ENCODE measurements around the gene SYNGR2. TPM values are rescaled to one million over a fixed set of nuclear protein-coding genes. Genes with fewer than 3 reads are reported as not detected.
A peak's percentile ranks its signal among the peaks of the same experiment; 100 is the strongest.

The SYNGR2 gene
- total RNA-seq, 1 donor from 2014 or later = 57.6 TPM

DNA sequence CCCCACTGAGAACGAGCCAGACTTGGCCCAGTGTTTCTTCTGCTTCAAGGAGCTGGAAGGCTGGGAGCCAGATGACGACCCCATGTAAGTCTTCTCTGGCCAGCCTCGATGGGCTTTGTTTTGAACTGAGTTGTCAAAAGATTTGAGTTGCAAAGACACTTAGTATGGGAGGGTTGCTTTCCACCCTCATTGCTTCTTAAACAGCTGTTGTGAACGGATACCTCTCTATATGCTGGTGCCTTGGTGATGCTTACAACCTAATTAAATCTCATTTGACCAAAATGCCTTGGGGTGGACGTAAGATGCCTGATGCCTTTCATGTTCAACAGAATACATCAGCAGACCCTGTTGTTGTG lies 46.3 kb downstream of the SYNGR2 start:
- peak overlapping the region; percentile 81 for H3K4me3 Mint-ChIP-seq (ENCODE audit: unreplicated experiment)
- H3K36me3 Mint-ChIP-seq (ENCODE audit: low read depth) = no peaks in the 10 kb centered on the region
- H3K4me1 Mint-ChIP-seq (ENCODE audit: low read depth) = peaks cover 23% of the 10 kb centered on the region
- H3K27ac Mint-ChIP-seq (ENCODE audit: unreplicated experiment) = peak overlapping the region; percentile 68
- TF ChIP-seq, protein P1, sequence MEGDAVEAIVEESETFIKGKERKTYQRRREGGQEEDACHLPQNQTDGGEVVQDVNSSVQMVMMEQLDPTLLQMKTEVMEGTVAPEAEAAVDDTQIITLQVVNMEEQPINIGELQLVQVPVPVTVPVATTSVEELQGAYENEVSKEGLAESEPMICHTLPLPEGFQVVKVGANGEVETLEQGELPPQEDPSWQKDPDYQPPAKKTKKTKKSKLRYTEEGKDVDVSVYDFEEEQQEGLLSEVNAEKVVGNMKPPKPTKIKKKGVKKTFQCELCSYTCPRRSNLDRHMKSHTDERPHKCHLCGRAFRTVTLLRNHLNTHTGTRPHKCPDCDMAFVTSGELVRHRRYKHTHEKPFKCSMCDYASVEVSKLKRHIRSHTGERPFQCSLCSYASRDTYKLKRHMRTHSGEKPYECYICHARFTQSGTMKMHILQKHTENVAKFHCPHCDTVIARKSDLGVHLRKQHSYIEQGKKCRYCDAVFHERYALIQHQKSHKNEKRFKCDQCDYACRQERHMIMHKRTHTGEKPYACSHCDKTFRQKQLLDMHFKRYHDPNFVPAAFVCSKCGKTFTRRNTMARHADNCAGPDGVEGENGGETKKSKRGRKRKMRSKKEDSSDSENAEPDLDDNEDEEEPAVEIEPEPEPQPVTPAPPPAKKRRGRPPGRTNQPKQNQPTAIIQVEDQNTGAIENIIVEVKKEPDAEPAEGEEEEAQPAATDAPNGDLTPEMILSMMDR (IDR thresholded peaks at IDR 0.05) = no peak
- no peaks in the 10 kb centered on the region for H3K9me3 Mint-ChIP-seq (ENCODE audit: low read depth)
- no peak for DNase-seq (ENCODE audit: low spot score)
- no peaks in the 10 kb centered on the region for H3K27me3 Mint-ChIP-seq (ENCODE audit: low read depth)

DNA sequence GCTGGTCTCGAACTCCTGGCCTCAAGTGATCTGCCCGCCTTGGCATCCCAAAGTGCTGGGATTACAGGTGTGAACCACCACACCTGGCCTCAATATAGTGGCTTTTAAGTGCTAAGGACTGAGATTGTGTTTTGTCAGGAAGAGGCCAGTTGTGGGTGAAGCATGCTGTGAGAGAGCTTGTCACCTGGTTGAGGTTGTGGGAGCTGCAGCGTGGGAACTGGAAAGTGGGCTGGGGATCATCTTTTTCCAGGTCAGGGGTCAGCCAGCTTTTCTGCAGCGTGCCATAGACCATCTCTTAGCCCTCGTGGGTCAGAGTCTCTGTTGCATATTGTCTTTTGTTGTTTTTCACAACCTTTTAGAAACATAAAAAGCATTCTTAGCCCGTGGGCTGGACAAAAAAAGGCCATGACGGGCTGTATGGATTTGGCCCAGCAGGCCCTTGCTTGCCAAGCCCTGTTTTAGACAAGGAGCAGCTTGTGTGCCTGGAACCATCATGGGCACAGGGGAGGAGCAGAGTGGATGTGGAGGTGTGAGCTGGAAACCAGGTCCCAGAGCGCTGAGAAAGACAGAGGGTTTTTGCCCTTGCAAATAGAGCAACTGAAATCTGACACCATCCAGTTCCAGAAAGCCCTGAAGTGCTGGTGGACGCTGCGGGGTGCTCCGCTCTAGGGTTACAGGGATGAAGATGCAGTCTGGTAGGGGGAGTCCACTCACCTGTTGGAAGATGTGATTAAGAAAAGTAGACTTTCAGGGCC lies 51.2 kb downstream of the SYNGR2 start:
- no peaks in the 10 kb centered on the region for H3K9me3 Mint-ChIP-seq (ENCODE audit: low read depth)
- no peak for DNase-seq (ENCODE audit: low spot score)
- TF ChIP-seq, protein P1 (IDR thresholded peaks at IDR 0.05) = no peak
- peaks cover 2% of the 10 kb centered on the region for H3K36me3 Mint-ChIP-seq (ENCODE audit: low read depth)
- no peak overlapping the region for H3K4me3 Mint-ChIP-seq (ENCODE audit: unreplicated experiment)
- no peak overlapping the region for H3K27ac Mint-ChIP-seq (ENCODE audit: unreplicated experiment)
- H3K27me3 Mint-ChIP-seq (ENCODE audit: low read depth) = no peaks in the 10 kb centered on the region
- peaks cover 12% of the 10 kb centered on the region for H3K4me1 Mint-ChIP-seq (ENCODE audit: low read depth)

Other genes with a start within 250 kb of the SYNGR2 start
- gene TNRC6C, start 209.9 kb upstream of the SYNGR2 start, total RNA-seq = 16.8 to 23.9 TPM (median 19.8 TPM) in 3 replicates
- gene TMC6, start 39.8 kb upstream of the SYNGR2 start, total RNA-seq = 12.4 to 19.6 TPM (median 17.5 TPM) in 3 replicates
- gene TMC8, start 37.8 kb upstream of the SYNGR2 start, total RNA-seq = 0.40 to 0.97 TPM in 2 of 3 replicates, not detected in the other
- gene C17orf99, start 22.2 kb upstream of the SYNGR2 start, total RNA-seq = not detected in 3 replicates
- 21.1 to 29.5 TPM (median 23.4 TPM) in 3 replicates for gene TK1, start 18.5 kb downstream of the SYNGR2 start, total RNA-seq
- 25.5 to 31.7 TPM (median 28.3 TPM) in 3 replicates for gene AFMID, start 18.8 kb downstream of the SYNGR2 start, total RNA-seq
- 10.2 to 11.6 TPM (median 10.9 TPM) in 3 replicates for gene BIRC5, start 45.7 kb downstream of the SYNGR2 start, total RNA-seq
- gene TMEM235, start 63.0 kb downstream of the SYNGR2 start, total RNA-seq = not detected in 3 replicates
- gene SOCS3, start 191.5 kb downstream of the SYNGR2 start, total RNA-seq = 13.6 to 26.2 TPM (median 14.4 TPM) in 3 replicates
- 22.1 to 30.4 TPM (median 22.7 TPM) in 3 replicates for gene PGS1, start 210.1 kb downstream of the SYNGR2 start, total RNA-seq